HG03045 (cell line): ENCODE measurements around the gene ATP6V0A4.
"Not testable (repeated sequence)": the region's sequence is repeated elsewhere in the genome, so short reads cannot be mapped to it uniquely, and the experiment has no call there.

Experiments
- ATAC-seq: cut with Tn5 transposase; IDR thresholded peaks from one replicate; pipeline ENCODE4 v1.9.1; 2021; ENCODE audit warnings: mild to moderate bottlenecking, moderate library complexity; ENCODE audit not compliant: unreplicated experiment

The ATP6V0A4 gene

DNA sequence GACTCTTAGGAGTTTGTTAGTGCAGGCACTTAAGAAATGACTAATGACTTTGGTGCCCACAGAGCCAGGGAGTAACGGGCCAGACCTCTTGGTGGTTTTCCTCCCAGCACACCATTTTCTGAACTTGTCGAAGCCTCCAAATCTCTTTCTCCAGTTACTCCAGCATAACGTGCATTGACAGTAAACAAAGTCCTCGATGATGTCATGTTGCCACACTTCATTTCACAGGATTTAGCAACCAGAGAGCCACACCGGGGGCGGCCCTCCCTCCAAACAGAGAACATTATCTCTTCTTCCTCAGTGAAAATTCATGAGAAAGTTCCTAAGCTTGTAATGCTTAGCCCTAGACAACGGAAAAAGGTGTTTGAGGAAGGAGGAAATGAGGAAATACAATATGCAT lies 92.8 kb downstream of the ATP6V0A4 start:
- ATAC-seq = no peak

GRCh38 chr7:138701537-138701923 lies 96.5 kb downstream of the ATP6V0A4 start:
- no peak for ATAC-seq

DNA sequence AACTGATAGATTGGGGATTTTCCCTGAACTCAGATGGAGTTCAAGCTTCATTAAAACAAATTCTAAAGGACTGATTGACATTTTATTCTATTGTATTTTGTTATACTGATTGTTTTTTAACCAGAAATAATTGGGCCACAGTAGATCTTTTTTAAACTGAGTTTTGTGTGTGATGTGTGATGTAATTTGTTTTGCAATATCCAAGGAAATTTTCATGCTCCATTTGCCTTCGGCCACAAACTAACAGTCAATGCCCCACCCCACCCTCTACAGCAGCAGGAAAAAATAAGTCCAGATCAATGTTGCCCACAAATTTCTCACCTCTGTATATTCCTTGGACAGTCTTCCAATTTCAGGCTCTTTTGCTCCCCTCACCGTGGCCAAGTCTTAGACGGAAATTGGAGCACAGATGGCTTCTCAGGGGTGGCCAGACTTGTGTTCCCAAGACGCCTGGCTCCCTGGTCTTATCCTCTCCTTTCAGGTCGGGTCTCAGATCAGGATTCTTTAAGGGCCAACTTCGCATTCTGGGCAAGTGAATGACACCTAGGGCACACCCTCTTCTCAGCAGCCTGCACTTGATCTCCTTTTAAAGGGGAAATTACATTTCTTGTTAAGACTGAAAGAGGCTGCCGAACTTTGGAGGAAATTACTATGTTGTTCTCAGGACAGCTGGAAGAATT lies 97.0 kb downstream of the ATP6V0A4 start, which contains the start of gene SVOPL:
Gene SVOPL (minus strand): TSS at position 506 of the 680 bp plus-strand sequence. CDS start 22,317 bp downstream, outside the sequence.
- no peak for ATAC-seq

DNA sequence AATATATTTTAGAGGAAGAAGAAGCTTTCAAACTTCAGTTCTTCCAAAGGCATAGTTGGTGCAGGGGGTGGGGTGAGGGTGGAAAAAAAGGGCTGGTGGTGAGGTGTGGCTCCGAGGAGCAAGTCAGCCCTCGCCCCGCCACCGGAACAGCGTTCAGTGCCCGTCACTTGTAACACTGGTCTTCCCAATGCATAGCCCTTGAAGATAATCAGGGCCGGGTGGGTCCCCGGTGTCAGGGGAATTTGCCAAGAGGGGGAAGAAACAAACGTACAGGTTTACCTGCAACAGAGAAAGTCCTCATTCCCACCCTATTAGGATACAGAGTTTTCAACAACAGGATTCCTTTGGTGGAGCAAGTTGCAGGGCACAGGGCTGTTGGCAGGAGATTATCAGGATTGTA lies 98.3 kb downstream of the ATP6V0A4 start:
- no peak for ATAC-seq

GRCh38 chr7:138698281-138698680 lies 99.7 kb downstream of the ATP6V0A4 start:
- no peak for ATAC-seq

GRCh38 chr7:138697535-138698182 lies 100.3 kb downstream of the ATP6V0A4 start:
- ATAC-seq = no peak

DNA sequence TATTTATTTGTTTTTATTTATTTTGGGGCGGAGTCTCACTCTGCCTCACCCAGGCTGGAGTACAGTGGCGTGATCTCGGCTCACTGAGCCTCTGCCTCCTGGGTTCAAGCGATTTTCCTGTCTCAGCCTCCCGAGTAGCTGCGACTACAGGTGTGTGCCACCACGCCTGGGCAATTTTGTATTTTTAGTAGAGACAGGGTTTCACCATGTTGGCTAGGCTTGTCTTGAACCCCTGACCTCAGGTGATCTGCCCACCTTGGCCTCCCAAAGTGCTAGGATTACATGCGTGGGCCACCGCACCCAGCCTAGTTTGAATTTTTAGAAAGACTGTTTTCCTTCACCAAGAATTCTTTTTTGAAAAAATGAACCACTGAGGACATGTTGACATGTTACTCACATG lies 102.2 kb downstream of the ATP6V0A4 start:
- not testable (repeated sequence) for ATAC-seq

- no peak for ATAC-seq
Measured at GRCh38 chr7:138695106-138695505, 102.9 kb downstream of the ATP6V0A4 start.

DNA sequence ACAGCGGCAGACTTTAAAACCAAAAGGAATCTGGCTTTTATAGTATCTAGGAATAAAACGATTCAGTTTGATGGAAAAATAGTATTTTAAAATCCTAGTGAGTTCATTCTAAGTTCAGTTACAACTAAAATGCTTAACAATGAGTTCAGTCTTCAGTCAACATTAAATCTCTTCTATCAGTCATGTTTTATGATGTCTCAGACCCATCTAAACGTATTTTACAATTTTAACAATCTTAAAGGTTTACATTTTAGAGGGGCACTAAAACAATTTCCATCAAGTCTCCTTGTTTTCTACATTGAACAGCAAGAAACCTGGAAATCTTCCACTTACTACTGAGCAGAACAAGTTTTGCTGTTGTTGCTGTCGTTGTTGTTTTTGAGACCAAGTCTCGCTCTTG lies 106.8 kb downstream of the ATP6V0A4 start:
- ATAC-seq = no peak

DNA sequence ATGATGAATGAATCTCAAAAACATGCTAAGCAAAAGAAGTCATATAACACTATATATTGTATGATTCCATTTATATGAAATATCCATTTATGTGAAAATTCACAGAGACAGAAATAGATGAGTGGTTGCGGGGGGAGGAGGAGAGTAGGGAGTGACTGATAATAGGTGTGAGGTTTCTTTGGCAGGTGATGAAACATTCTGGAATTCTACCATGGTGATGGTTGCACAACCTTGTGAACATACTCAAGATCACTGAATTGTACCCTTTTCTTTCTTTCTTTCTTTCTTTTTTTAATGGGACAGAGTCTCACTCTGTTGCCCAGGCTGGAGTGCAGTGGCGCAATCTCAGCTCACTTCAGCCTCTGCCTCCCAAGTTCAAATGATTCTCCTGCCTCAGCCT lies 107.5 kb downstream of the ATP6V0A4 start:
- no peak for ATAC-seq

DNA sequence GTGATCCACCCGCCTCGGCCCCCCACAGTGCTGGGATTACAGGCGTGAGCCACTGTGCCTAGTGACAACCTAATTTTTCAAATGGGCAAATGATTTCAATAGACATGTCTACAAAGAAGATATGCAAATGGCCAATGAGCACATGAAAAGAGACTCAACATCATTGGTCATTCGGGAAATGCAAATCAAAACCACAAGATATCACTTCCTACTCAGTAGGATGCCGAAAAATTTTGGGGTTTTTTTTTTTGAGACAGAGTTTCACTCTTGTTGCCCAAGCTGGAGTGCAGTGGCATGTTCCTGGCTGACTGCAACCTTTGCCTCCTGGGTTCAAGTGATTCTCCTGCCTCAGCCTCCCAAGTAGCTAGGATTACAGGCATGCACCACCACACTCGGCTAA lies 110.0 kb downstream of the ATP6V0A4 start:
- not testable (repeated sequence) for ATAC-seq

DNA sequence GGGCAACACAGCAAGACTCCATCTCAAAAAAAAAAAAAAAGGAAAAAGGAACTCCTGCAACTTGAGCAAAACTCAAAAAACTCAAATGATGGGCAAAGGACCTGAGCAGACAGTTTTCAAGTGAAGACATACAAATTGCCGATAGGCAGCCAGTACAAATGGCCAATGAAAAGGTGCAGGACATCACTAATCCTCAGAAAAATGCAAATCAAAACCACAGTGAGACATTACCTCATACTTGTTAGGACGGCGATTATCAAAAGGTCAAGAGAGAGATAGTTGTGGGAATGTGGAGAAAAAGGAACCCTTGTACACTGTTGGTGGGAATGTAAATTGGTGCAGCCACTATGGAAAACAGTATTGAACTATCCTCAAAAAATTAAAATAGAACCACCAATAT lies 113.7 kb downstream of the ATP6V0A4 start:
- no peak for ATAC-seq

- no peak for ATAC-seq
Measured at GRCh38 chr7:138679793-138680192, 118.2 kb downstream of the ATP6V0A4 start.

DNA sequence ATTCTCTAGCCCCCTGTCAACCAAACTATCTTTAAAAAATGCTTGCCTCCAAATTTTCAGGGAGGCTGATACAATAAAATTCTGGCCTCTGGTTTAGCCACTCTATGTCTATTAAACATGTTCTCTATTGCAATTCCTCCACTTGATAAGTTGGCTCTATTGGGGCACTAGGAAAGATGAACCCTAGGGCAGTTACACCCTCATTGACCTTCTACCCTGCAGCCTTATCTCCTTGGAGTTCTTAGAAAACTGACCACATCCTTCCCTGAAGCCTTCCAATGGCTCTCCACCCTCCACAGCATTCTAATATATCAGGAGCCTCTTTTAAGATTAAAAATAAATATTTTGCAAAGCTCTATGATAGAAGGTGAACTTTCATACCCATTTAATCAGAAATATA lies 127.4 kb downstream of the ATP6V0A4 start:
- ATAC-seq = no peak

- ATAC-seq = no peak
Measured at GRCh38 chr7:138669364-138669763, 128.6 kb downstream of the ATP6V0A4 start.

GRCh38 chr7:138668946-138669345 lies 129.1 kb downstream of the ATP6V0A4 start:
- ATAC-seq = no peak

DNA sequence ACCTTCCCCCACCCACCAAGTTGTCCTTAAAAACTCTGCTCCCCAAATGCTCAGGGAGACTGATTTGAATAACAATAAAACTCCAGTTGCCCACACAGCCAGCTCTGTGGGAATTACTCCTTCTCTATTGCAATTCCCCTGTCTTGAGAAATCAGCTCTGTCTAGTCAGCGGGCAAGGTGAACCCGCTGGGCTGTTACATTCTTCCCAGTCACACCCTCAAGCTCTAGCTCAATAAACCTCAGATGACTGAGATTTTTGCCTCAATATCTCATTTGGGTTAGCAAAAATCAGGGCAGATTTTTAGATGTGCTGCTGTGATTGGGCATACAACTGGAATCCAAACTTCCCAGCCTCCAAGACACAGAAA lies 129.8 kb downstream of the ATP6V0A4 start:
- no peak for ATAC-seq

- no peak for ATAC-seq
Measured at GRCh38 chr7:138667535-138668228, 130.3 kb downstream of the ATP6V0A4 start.

GRCh38 chr7:138666385-138666784 lies 131.6 kb downstream of the ATP6V0A4 start:
- no peak for ATAC-seq

DNA sequence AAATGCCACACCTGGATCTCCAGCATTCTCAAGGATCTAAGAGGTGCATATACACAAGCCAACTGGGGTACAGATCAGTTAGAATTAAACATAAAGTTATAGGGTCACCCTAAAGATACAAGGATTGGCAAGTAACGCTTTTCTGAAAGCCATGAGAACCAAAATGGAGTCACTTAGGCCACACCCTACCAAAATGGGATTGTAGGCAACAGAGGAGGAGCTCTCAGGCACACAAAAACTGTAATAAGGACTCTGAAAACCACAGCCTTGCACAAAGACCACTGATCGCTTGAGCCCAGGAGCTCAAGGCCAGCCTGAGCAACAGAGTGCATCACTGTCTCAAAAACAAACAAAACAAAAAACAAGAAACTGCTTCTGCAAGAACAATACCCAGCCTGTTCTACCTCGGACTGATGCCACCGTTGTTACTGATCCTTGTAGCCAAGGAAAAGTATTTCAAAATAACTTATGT lies 132.3 kb downstream of the ATP6V0A4 start:
- no peak for ATAC-seq

DNA sequence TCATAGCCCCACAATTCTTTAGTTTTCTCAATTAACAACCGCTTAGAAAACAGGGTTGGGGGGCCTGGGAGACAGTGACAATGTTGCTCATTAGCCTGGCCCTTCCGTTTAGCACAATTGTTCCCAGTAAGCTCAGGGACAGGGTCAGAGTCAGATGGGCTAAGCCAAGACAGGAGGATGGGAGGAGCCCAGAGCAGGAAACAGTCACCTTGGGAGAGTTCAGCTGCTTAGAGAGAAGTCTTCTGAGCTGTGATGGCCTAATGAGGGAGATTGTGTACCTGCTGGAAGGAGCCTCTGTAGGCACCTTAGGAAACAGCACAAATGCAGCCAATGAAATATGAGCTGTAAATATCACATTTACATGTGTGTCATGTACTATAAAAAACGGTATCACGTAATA lies 132.7 kb downstream of the ATP6V0A4 start:
- no peak for ATAC-seq
